Body of pancreas (tissue), 4 donors: Measurements from ENCODE around the gene ALDH7A1. TPM values are rescaled to one million over a fixed set of nuclear protein-coding genes. Genes with fewer than 3 reads are reported as not detected.

Source experiments
- ATAC-seq: fragments of 150-250 bp; one replicate; pipeline ENCODE4 v1.9.1; 2016
- DNase-seq, 4 donors: peaks; one replicate each; pipeline ENCODE4 v3.0.0-alpha.2; 2019
- H3K27ac ChIP-seq, 4 donors: fragments of 200-600 bp; sonication (generic); 1 replicate in 3 of 4; 2 replicates in 1 of 4; pipeline versions ENCODE4 v1.5.1 to v1.6.1; 2016 to 2019; ENCODE audit warnings: mild to moderate bottlenecking in 1 of 4, mixed read lengths in 1 of 4, moderate library complexity in 1 of 4
- H3K27me3 ChIP-seq, 2 donors: fragments of 200-600 bp; sonication (generic); one replicate each; pipeline ENCODE4 v1.6.0; 2016; ENCODE audit warnings: mild to moderate bottlenecking in 1 of 2
- H3K36me3 ChIP-seq, 2 donors: fragments of 200-600 bp; sonication (generic); replicated peaks in 1 of 2; 2 replicates each; pipeline ENCODE4 v1.5.1; 2016; ENCODE audit warnings: low read depth in 2 of 2; ENCODE audit not compliant: insufficient read depth in 1 of 2
- H3K4me1 ChIP-seq: fragments of 200-600 bp; sonication (generic); one replicate; pipeline ENCODE4 v1.6.0; 2016
- H3K4me3 ChIP-seq, 2 donors: fragments of 200-600 bp; sonication (generic); 1 replicate in 1 of 2; 2 replicates in 1 of 2; pipeline ENCODE4 v1.5.1; 2016 to 2019
- H3K9me3 ChIP-seq, 3 donors: fragments of 200-600 bp; sonication (generic); 1 replicate in 2 of 3; 2 replicates in 1 of 3; pipeline ENCODE4 v1.5.1; 2016
- POLR2A ChIP-seq, 3 donors: fragments of 450-650 bp; IDR thresholded peaks; one replicate each; pipeline ENCODE4 v1.6.1; 2016; ENCODE audit warnings: antibody characterized with exemption in 3 of 3, mild to moderate bottlenecking in 2 of 3
- WGBS, 2 donors: methylation state at CpG; one replicate each; pipeline ENCODE4 v1.1.5; 2017; 5-methylcytosine and 5-hydroxymethylcytosine counted together
- intact Hi-C: fragments of 100-400 bp; cut with DNase I; formaldehyde crosslinking; loops from one replicate; pipeline ENCODE4 v1.15.1; 2023
- total RNA-seq, 2 donors: library from RNA; depleted of rRNA; stranded (reverse); fragments of >200 nt; gene quantifications; one replicate each; pipeline ENCODE4 v1.1.0, GENCODE V29; 2016
- TF ChIP-seq, protein P1 (sequence below), 7 experiments: fragments of 450-650 bp in 4 of 7; fragments of 200-600 bp in 3 of 7; sonication (generic) in 3 of 7; IDR thresholded peaks; one replicate each; pipeline ENCODE4 v1.5.1; 2016 to 2019; ENCODE audit warnings: antibody characterized with exemption in 7 of 7

Gene ALDH7A1
- total RNA-seq, 2 donors from 2014 or later = 19.1 to 27.0 TPM

- H3K9me3 ChIP-seq = no peaks in the 10 kb centered on the region
Observed at GRCh38 chr5:126599499-126599898, 4.5 kb upstream of the ALDH7A1 start.

GRCh38 chr5:126597156-126597555, 2.1 kb upstream of the ALDH7A1 start:
- intact Hi-C loops = no loop called here
- Histone ChIP-seq H3K36me3 (no peaks in the 10 kb centered on the region), H3K4me3 (no peak overlapping the region), H3K27ac (no peak overlapping the region), H3K4me1 (peaks cover 29% of the 10 kb centered on the region), H3K27me3 (no peaks in the 10 kb centered on the region), H3K9me3 (no peaks in the 10 kb centered on the region)
- WGBS, 2 donors = 75 to 80% methylated on average over 4 of the region's 4 CpGs
- TF ChIP-seq POLR2A (IDR thresholded peaks at IDR 0.05) = no peak
- TF ChIP-seq, protein P1, sequence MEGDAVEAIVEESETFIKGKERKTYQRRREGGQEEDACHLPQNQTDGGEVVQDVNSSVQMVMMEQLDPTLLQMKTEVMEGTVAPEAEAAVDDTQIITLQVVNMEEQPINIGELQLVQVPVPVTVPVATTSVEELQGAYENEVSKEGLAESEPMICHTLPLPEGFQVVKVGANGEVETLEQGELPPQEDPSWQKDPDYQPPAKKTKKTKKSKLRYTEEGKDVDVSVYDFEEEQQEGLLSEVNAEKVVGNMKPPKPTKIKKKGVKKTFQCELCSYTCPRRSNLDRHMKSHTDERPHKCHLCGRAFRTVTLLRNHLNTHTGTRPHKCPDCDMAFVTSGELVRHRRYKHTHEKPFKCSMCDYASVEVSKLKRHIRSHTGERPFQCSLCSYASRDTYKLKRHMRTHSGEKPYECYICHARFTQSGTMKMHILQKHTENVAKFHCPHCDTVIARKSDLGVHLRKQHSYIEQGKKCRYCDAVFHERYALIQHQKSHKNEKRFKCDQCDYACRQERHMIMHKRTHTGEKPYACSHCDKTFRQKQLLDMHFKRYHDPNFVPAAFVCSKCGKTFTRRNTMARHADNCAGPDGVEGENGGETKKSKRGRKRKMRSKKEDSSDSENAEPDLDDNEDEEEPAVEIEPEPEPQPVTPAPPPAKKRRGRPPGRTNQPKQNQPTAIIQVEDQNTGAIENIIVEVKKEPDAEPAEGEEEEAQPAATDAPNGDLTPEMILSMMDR (IDR thresholded peaks at IDR 0.05) = no peak
- DNase-seq (no peak), ATAC-seq (no peak)

More at GRCh38 chr5:126599499-126599898, 4.5 kb upstream of the ALDH7A1 start:
- Histone ChIP-seq H3K36me3 (peaks cover 4 to 6% of the 10 kb centered on the region in 2 donors), H3K4me1 (peaks cover 21% of the 10 kb centered on the region), H3K27me3 (no peaks in the 10 kb centered on the region), H3K4me3 (no peak overlapping the region), H3K27ac (peak overlapping the region in 1 of 4 donors; percentile 83)
- DNase-seq (peak in 1 of 4 donors; percentile 13), ATAC-seq (no peak)
- 88 to 95% methylated on average over 7 of the region's 7 CpGs for WGBS, 2 donors
- TF ChIP-seq POLR2A (IDR thresholded peaks at IDR 0.05) = no peak
- TF ChIP-seq, protein P1 (IDR thresholded peaks at IDR 0.05) = no peak
- intact Hi-C loops = no loop called here

GRCh38 chr5:126595486-126596083, 566 bp upstream of the ALDH7A1 start:
- no peak for ATAC-seq
- H3K27me3 ChIP-seq = no peaks in the 10 kb centered on the region
- no peak for DNase-seq
- peaks cover 17% of the 10 kb centered on the region for H3K4me1 ChIP-seq
- peak overlapping the region; percentile 56 to 91 (median 79) for H3K27ac ChIP-seq
- intact Hi-C loops = no loop called here
- TF ChIP-seq, protein P1 (IDR thresholded peaks at IDR 0.05) = no peak
- TF ChIP-seq POLR2A (IDR thresholded peaks at IDR 0.05) = no peak
- H3K4me3 ChIP-seq = no peak overlapping the region
- no peaks in the 10 kb centered on the region for H3K9me3 ChIP-seq
- no peaks in the 10 kb centered on the region for H3K36me3 ChIP-seq
- WGBS, 2 donors = 61% methylated on average over 22 of the region's 22 CpGs

GRCh38 chr5:126591549-126591948, 3.5 kb downstream of the ALDH7A1 start:
- Histone ChIP-seq H3K36me3 (no peaks in the 10 kb centered on the region), H3K27me3 (no peaks in the 10 kb centered on the region), H3K4me3 (no peak overlapping the region), H3K4me1 (peaks cover 14% of the 10 kb centered on the region), H3K27ac (no peak overlapping the region), H3K9me3 (no peaks in the 10 kb centered on the region)
- WGBS, 2 donors = 86 to 100% methylated on average over 1 of the region's 1 CpG
- intact Hi-C loops = no loop called here
- TF ChIP-seq, protein P1 (IDR thresholded peaks at IDR 0.05) = no peak
- TF ChIP-seq POLR2A (IDR thresholded peaks at IDR 0.05) = no peak
- no peak for DNase-seq
- no peak for ATAC-seq
